ENCODE data around the gene RNF144A. TPM values are rescaled to one million over a fixed set of nuclear protein-coding genes. Genes with fewer than 3 reads are reported as not detected.

Gene RNF144A
- total RNA-seq, 1 donor from 2014 or later = 9.6 TPM

DNA sequence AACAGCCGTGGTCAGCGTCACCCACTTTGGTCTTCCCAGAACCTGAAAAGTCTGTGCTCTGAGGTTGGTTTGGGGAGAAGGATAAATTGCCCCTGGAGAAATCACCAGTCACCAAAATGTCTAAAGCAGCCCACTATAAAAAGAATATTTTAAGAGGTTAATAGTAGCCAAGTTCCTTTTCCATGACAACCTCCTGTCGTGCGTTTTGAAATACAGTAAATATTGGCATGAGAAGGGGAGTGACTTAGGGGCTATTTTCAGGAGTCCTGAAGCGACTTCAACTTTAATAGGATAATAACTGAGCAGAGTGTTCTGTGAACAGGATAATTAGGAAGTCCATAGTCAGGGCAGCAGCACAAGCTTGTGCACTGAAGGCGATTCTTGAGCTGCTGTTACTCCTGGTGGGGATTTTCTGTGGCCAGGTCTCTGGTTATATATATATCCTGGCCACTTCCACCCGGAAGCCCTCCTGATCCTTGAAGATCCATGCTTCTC lies 49.3 kb downstream of the RNF144A start:
- Mint-ChIP-seq H3K36me3 (ENCODE audit: unreplicated experiment) (no peaks in the 10 kb centered on the region), H3K9me3 (ENCODE audit: unreplicated experiment) (no peaks in the 10 kb centered on the region)

DNA sequence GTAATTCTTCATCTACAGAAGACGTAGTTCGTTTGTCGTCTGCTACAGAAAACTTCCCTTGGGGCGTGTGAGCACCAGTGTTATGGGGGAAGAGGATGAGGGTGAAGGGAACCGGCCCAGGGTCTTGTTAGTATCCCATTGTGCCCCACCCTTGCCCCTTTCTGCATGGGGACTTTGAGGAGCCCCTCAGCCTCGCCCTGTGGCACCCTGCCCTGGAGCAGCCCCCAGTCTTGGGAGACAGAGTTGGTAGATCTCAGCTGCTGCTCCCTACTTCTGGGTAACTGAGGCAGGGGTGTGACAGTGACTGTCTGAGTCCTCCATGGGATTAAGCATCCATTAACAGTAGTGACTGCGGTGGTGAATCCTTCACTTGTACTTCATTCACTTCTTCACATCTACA lies 50.1 kb downstream of the RNF144A start:
- Mint-ChIP-seq H3K9me3 (ENCODE audit: unreplicated experiment) (no peaks in the 10 kb centered on the region), H3K27me3 (ENCODE audit: unreplicated experiment) (no peaks in the 10 kb centered on the region), H3K4me3 (ENCODE audit: unreplicated experiment) (no peak overlapping the region), H3K27ac (ENCODE audit: unreplicated experiment) (no peak overlapping the region), H3K36me3 (ENCODE audit: unreplicated experiment) (no peaks in the 10 kb centered on the region), H3K4me1 (ENCODE audit: unreplicated experiment) (peaks cover 11% of the 10 kb centered on the region)
- peak; percentile 42 for DNase-seq (ENCODE audit: extremely low spot score, unreplicated experiment)
- TF ChIP-seq, protein P1, sequence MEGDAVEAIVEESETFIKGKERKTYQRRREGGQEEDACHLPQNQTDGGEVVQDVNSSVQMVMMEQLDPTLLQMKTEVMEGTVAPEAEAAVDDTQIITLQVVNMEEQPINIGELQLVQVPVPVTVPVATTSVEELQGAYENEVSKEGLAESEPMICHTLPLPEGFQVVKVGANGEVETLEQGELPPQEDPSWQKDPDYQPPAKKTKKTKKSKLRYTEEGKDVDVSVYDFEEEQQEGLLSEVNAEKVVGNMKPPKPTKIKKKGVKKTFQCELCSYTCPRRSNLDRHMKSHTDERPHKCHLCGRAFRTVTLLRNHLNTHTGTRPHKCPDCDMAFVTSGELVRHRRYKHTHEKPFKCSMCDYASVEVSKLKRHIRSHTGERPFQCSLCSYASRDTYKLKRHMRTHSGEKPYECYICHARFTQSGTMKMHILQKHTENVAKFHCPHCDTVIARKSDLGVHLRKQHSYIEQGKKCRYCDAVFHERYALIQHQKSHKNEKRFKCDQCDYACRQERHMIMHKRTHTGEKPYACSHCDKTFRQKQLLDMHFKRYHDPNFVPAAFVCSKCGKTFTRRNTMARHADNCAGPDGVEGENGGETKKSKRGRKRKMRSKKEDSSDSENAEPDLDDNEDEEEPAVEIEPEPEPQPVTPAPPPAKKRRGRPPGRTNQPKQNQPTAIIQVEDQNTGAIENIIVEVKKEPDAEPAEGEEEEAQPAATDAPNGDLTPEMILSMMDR (IDR thresholded peaks at IDR 0.05) = no peak

More for the DNA sequence above, 49.3 kb downstream of the RNF144A start:
- Mint-ChIP-seq H3K4me3 (ENCODE audit: unreplicated experiment) (no peak overlapping the region), H3K4me1 (ENCODE audit: unreplicated experiment) (peaks cover 11% of the 10 kb centered on the region), H3K27ac (ENCODE audit: unreplicated experiment) (no peak overlapping the region), H3K27me3 (ENCODE audit: unreplicated experiment) (no peaks in the 10 kb centered on the region)
- TF ChIP-seq, protein P1 (IDR thresholded peaks at IDR 0.05) = no peak
- peak; percentile 44 for DNase-seq (ENCODE audit: extremely low spot score, unreplicated experiment)

DNA sequence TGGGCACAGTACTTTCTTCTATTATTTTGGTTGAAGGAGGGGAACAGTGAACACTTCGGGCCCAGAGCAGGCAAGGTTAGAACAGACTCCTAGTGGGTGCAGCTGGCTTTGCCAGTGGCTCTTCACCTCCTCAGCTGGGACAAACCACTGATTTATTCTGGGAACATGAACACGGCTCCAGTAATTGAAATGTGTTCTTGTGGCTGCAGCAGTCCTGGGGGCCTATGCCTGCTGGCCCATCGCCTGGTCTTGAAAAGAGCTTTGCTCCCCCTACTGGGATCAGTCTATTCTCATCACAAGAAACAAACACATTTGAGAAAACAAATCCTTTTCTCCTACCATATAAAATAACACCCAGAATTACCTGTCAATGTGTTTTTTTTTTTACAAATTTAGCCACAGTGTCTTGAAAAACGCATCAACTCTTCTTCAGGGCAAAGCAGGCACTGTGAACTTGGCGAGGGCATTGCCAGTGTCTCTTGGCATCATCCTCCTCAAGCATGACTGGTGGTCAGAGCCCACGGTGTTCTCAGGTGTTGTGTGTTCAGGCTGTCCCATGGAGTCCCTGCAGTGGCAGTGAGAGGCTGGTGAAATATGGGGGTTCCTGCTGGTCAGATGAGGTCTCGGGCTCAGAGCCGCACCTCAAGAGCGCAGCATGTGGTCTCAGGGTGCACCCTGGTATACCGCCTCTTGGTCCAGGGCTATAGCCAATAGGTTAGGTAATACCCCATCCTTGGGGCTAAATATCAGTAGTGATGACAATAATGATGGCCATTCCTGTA lies 51.3 kb downstream of the RNF144A start:
- H3K27ac Mint-ChIP-seq (ENCODE audit: unreplicated experiment) = no peak overlapping the region
- TF ChIP-seq, protein P1 (IDR thresholded peaks at IDR 0.05) = peak; percentile 53
- H3K4me1 Mint-ChIP-seq (ENCODE audit: unreplicated experiment) = peaks cover 11% of the 10 kb centered on the region
- no peaks in the 10 kb centered on the region for H3K36me3 Mint-ChIP-seq (ENCODE audit: unreplicated experiment)
- no peaks in the 10 kb centered on the region for H3K27me3 Mint-ChIP-seq (ENCODE audit: unreplicated experiment)
- no peaks in the 10 kb centered on the region for H3K9me3 Mint-ChIP-seq (ENCODE audit: unreplicated experiment)
- peak; percentile 73 for DNase-seq (ENCODE audit: extremely low spot score, unreplicated experiment)
- H3K4me3 Mint-ChIP-seq (ENCODE audit: unreplicated experiment) = no peak overlapping the region

DNA sequence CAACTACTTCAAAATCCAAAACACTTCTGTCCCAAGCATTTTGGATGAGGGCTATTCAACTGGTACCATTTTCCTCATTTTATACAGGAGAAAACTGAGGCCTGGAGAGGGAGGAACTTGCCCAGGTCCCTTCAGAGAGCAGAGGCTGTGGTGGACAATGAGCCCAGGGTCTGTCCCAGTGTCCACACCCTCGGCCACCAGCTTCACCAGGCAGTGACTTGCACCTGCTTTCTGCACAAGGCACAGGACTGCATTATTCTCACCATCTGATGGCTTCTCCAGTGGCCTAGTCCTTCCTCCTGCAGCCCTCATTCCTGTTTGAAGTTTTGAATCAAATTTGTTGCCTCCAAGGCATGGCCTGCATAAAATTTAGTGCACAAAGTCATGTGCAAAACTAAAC lies 53.3 kb downstream of the RNF144A start:
- peak; percentile 38 for DNase-seq (ENCODE audit: extremely low spot score, unreplicated experiment)
- Mint-ChIP-seq H3K27ac (ENCODE audit: unreplicated experiment) (no peak overlapping the region), H3K36me3 (ENCODE audit: unreplicated experiment) (no peaks in the 10 kb centered on the region), H3K9me3 (ENCODE audit: unreplicated experiment) (no peaks in the 10 kb centered on the region), H3K27me3 (ENCODE audit: unreplicated experiment) (no peaks in the 10 kb centered on the region), H3K4me3 (ENCODE audit: unreplicated experiment) (no peak overlapping the region), H3K4me1 (ENCODE audit: unreplicated experiment) (peaks cover 11% of the 10 kb centered on the region)
- TF ChIP-seq, protein P1 (IDR thresholded peaks at IDR 0.05) = no peak

DNA sequence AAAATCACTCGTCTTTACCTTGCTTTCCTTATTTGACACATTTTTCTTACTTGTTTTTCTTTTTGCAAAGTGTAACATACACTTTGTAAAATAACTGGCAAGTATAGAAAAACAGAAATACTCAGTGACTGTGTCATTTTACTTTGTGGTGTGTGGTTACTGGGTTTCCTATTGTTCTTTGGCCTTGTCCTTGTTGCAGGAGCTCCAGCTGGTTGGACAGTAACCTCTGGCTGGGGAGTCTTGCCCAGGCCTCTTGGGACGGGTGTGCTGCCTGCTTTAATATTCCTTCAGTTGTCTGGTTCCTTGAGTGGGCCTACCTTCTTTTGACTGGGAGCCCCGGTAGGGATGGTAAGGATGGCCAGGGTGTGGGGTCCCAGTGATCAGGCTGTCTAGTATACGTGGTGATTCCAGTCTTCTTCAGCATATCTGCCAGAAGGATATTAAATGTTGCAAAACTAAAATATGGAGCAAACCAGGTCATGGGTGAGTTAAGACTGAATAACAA lies 53.8 kb downstream of the RNF144A start:
- no peaks in the 10 kb centered on the region for H3K9me3 Mint-ChIP-seq (ENCODE audit: unreplicated experiment)
- TF ChIP-seq, protein P1 (IDR thresholded peaks at IDR 0.05) = no peak
- DNase-seq (ENCODE audit: extremely low spot score, unreplicated experiment) = peak; percentile 51
- no peak overlapping the region for H3K4me3 Mint-ChIP-seq (ENCODE audit: unreplicated experiment)
- H3K27ac Mint-ChIP-seq (ENCODE audit: unreplicated experiment) = no peak overlapping the region
- no peaks in the 10 kb centered on the region for H3K36me3 Mint-ChIP-seq (ENCODE audit: unreplicated experiment)
- H3K4me1 Mint-ChIP-seq (ENCODE audit: unreplicated experiment) = peaks cover 11% of the 10 kb centered on the region
- no peaks in the 10 kb centered on the region for H3K27me3 Mint-ChIP-seq (ENCODE audit: unreplicated experiment)

All from osteocyte (in vitro differentiated cells).